Loucy (cell line): ENCODE results near the gene TTLL12.
A peak's percentile ranks its signal among the peaks of the same experiment; 100 is the strongest.

Experiments
- H2AFZ ChIP-seq: fragments of 200-600 bp; sonication (generic); 2 replicates; pipeline ENCODE4 v1.6.0; 2016; ENCODE audit warnings: antibody characterized with exemption, mild to moderate bottlenecking, low read length, moderate library complexity
- H3F3A ChIP-seq: fragments of 200-600 bp; 2 replicates; pipeline ENCODE4 v1.6.0; 2016; ENCODE audit warnings: antibody characterized with exemption, low read depth, mild to moderate bottlenecking
- H3K27me3 ChIP-seq: fragments of 200-600 bp; sonication (generic); 2 replicates; pipeline ENCODE4 v1.6.1; 2014; ENCODE audit warnings: low read length, mild to moderate bottlenecking; ENCODE audit not compliant: insufficient read depth, poor library complexity, severe bottlenecking
- H3K36me3 ChIP-seq: fragments of 200-600 bp; sonication (generic); 2 replicates; pipeline ENCODE4 v1.6.1; 2016; ENCODE audit warnings: low read length; ENCODE audit not compliant: insufficient read depth
- H3K4me1 ChIP-seq: fragments of 200-600 bp; sonication (generic); 2 replicates; pipeline ENCODE4 v1.5.1; 2014; ENCODE audit warnings: low read length, mild to moderate bottlenecking; ENCODE audit not compliant: insufficient read depth, poor library complexity, severe bottlenecking
- H3K4me2 ChIP-seq: fragments of 200-600 bp; sonication (generic); 2 replicates; pipeline ENCODE4 v1.6.0; 2014; ENCODE audit warnings: antibody characterized with exemption, low read length, low read depth, mild to moderate bottlenecking; ENCODE audit not compliant: poor library complexity, severe bottlenecking
- H3K4me3 ChIP-seq: fragments of 200-600 bp; sonication (generic); 2 replicates; pipeline ENCODE4 v1.5.1; 2014; ENCODE audit warnings: low read length, mild to moderate bottlenecking, mixed read lengths; ENCODE audit not compliant: poor library complexity, severe bottlenecking
- H3K79me2 ChIP-seq: fragments of 200-600 bp; sonication (generic); 2 replicates; pipeline ENCODE4 v1.6.1; 2014; ENCODE audit warnings: low read length; ENCODE audit not compliant: insufficient read depth
- H3K9ac ChIP-seq: fragments of 200-600 bp; sonication (generic); 2 replicates; pipeline ENCODE4 v1.6.0; 2014; ENCODE audit warnings: mild to moderate bottlenecking, low read depth, low read length, moderate library complexity; ENCODE audit not compliant: poor library complexity, severe bottlenecking
- H3K9me2 ChIP-seq: fragments of 200-600 bp; sonication (generic); replicated peaks from 2 replicates; pipeline ENCODE4 v1.6.1; 2016; ENCODE audit warnings: low read depth, low read length, mixed read lengths
- H3K9me3 ChIP-seq: fragments of 200-600 bp; sonication (generic); 2 replicates; pipeline ENCODE4 v1.6.1; 2014; ENCODE audit warnings: mild to moderate bottlenecking, antibody characterized with exemption, low read length, low read depth; ENCODE audit not compliant: insufficient read depth
- H4K20me1 ChIP-seq: fragments of 200-600 bp; sonication (generic); 2 replicates; pipeline ENCODE4 v1.6.0; 2014; ENCODE audit warnings: antibody characterized with exemption, low read length, mild to moderate bottlenecking; ENCODE audit not compliant: insufficient read depth, poor library complexity, severe bottlenecking
- CTCF ChIP-seq: fragments of 200-600 bp; sonication (generic); conservative IDR thresholded peaks from 2 replicates; pipeline ENCODE4 v1.5.1; 2014; ENCODE audit warnings: mild to moderate bottlenecking, antibody characterized with exemption, low read length
- EZH2phosphoT487 ChIP-seq: fragments of 200-600 bp; IDR thresholded peaks from 2 replicates; pipeline ENCODE4 v1.6.1; 2018; ENCODE audit warnings: antibody characterized with exemption, mild to moderate bottlenecking, moderate library complexity, borderline replicate concordance

TTLL12 gene

GRCh38 chr22:43159484-43160178 lies 27.3 kb downstream of the TTLL12 start:
- Histone ChIP-seq H3K4me2 (no peak overlapping the region), H3K9ac (no peak overlapping the region), H4K20me1 (no peaks in the 10 kb centered on the region), H3K79me2 (peaks cover 4% of the 10 kb centered on the region; the same call in 1 of the 2 replicates), H3K9me2 (no peaks in the 10 kb centered on the region), H2AFZ (no peak overlapping the region), H3F3A (no peaks in the 10 kb centered on the region), H3K9me3 (no peaks in the 10 kb centered on the region), H3K36me3 (peaks cover 3% of the 10 kb centered on the region; the same call in 1 of the 2 replicates), H3K4me1 (peaks cover 10% of the 10 kb centered on the region), H3K4me3 (no peak overlapping the region), H3K27me3 (no peaks in the 10 kb centered on the region)
- peak; percentile 46 for TF ChIP-seq CTCF
- no peak for TF ChIP-seq EZH2phosphoT487

- no peaks in the 10 kb centered on the region for H4K20me1 ChIP-seq
- peaks cover 3% of the 10 kb centered on the region; the same call in 1 of the 2 replicates for H3K36me3 ChIP-seq
- peaks cover 10% of the 10 kb centered on the region for H3K4me1 ChIP-seq
- no peaks in the 10 kb centered on the region for H3K9me2 ChIP-seq
- no peaks in the 10 kb centered on the region for H3F3A ChIP-seq
- H3K9me3 ChIP-seq = no peaks in the 10 kb centered on the region
- no peak overlapping the region for H3K4me3 ChIP-seq
- H2AFZ ChIP-seq = no peak overlapping the region
- peaks cover 6% of the 10 kb centered on the region; the same call in 1 of the 2 replicates for H3K79me2 ChIP-seq
- no peak overlapping the region for H3K9ac ChIP-seq
- no peaks in the 10 kb centered on the region for H3K27me3 ChIP-seq
- no peak overlapping the region for H3K4me2 ChIP-seq
- TF ChIP-seq CTCF = no peak
- no peak for TF ChIP-seq EZH2phosphoT487
Observed at GRCh38 chr22:43158778-43159483, 28.0 kb downstream of the TTLL12 start.

GRCh38 chr22:43157874-43158546 lies 28.9 kb downstream of the TTLL12 start:
- H3K4me3 ChIP-seq = no peak overlapping the region
- H3F3A ChIP-seq = no peaks in the 10 kb centered on the region
- no peaks in the 10 kb centered on the region for H3K27me3 ChIP-seq
- no peak overlapping the region for H2AFZ ChIP-seq
- no peak overlapping the region for H3K4me2 ChIP-seq
- H3K9ac ChIP-seq = no peak overlapping the region
- H3K79me2 ChIP-seq = peaks cover 10% of the 10 kb centered on the region; the same call in 1 of the 2 replicates
- H3K4me1 ChIP-seq = peaks cover 10% of the 10 kb centered on the region
- no peaks in the 10 kb centered on the region for H3K9me3 ChIP-seq
- TF ChIP-seq EZH2phosphoT487 = no peak
- TF ChIP-seq CTCF = no peak
- H3K9me2 ChIP-seq = no peaks in the 10 kb centered on the region
- peaks cover 3% of the 10 kb centered on the region; the same call in 1 of the 2 replicates for H3K36me3 ChIP-seq
- H4K20me1 ChIP-seq = no peaks in the 10 kb centered on the region
